IMR-90 (cell line): Measurements from ENCODE around the gene COL27A1. TPM values are rescaled to one million over a fixed set of nuclear protein-coding genes. Genes with fewer than 3 reads are reported as not detected.

Experiments used
- ATAC-seq: fragments of 200-7000 bp; cut with Tn5 transposase; 2 replicates; pipeline ENCODE4 v1.9.1; 2020; ENCODE audit warnings: low read depth, mild to moderate bottlenecking, moderate library complexity
- BruUV-seq: library from RNA; stranded (reverse); fragments of 400-500 nt; replicated peaks from 2 replicates; lab custom pipeline; 2021; lab: Mats Ljungman, UMichigan
- CTCF ChIA-PET: fragments of 300-600 bp; formaldehyde crosslinking; extraction: SDS; loops from one replicate; lab custom pipeline; 2021; ENCODE audit warnings: antibody characterized with exemption; lab: Yijun Ruan, JAX
- POLR2A ChIA-PET: fragments of 300-600 bp; sonication (Branson Sonifier 250); formaldehyde crosslinking; loops from one replicate; lab custom pipeline; 2022; ENCODE audit warnings: antibody characterized with exemption; ENCODE audit not compliant: unreplicated experiment; lab: Charles Lee
- DNase-seq: peaks from one replicate; pipeline ENCODE4 v3.0.0; 2013
- H2AFZ ChIP-seq: replicated peaks from 2 replicates; pipeline ENCODE3; 2013; ENCODE audit warnings: low read length, mild to moderate bottlenecking; ENCODE audit not compliant: poor library complexity
- H2AK5ac ChIP-seq: 2 replicates; pipeline ENCODE4 v1.6.1; 2013; ENCODE audit warnings: low read depth, low read length, inconsistent platforms
- H2AK9ac ChIP-seq: replicated peaks from 2 replicates; pipeline ENCODE3; 2013; ENCODE audit warnings: mild to moderate bottlenecking, low read depth, low read length, moderate library complexity; ENCODE audit not compliant: poor library complexity
- H2BK120ac ChIP-seq: 2 replicates; pipeline ENCODE4 v1.6.1; 2013; ENCODE audit warnings: low read depth, low read length, inconsistent platforms
- H2BK15ac ChIP-seq: 3 replicates; pipeline ENCODE4 v1.6.1; 2013; ENCODE audit warnings: low read depth, low read length, inconsistent platforms
- H2BK20ac ChIP-seq: 2 replicates; pipeline ENCODE4 v1.6.1; 2013; ENCODE audit warnings: low read depth, mild to moderate bottlenecking, inconsistent platforms, low read length, moderate library complexity
- H2BK5ac ChIP-seq: 2 replicates; pipeline ENCODE4 v1.6.1; 2013; ENCODE audit warnings: mild to moderate bottlenecking, low read depth, low read length, inconsistent platforms; ENCODE audit not compliant: poor library complexity, severe bottlenecking
- H3K14ac ChIP-seq: replicated peaks from 2 replicates; pipeline ENCODE4 v1.6.1; 2013; ENCODE audit warnings: low read depth, low read length, inconsistent platforms
- H3K18ac ChIP-seq: 2 replicates; pipeline ENCODE4 v1.6.1; 2013; ENCODE audit warnings: low read depth, low read length, control low read depth
- H3K23ac ChIP-seq: 2 replicates; pipeline ENCODE4 v1.6.1; 2013; ENCODE audit warnings: low read depth, low read length, inconsistent platforms
- H3K27ac ChIP-seq: 2 replicates; pipeline ENCODE4 v1.5.1; 2013; ENCODE audit warnings: mild to moderate bottlenecking, control low read depth, low read length; ENCODE audit not compliant: insufficient read depth
- H3K27me3 ChIP-seq: 2 replicates; pipeline ENCODE4 v1.6.1; 2013; ENCODE audit warnings: low read length; ENCODE audit not compliant: control insufficient read depth, insufficient read depth
- H3K36me3 ChIP-seq: 2 replicates; pipeline ENCODE4 v1.6.1; 2013; ENCODE audit warnings: low read length, mixed read lengths; ENCODE audit not compliant: control insufficient read depth, insufficient read depth
- H3K4ac ChIP-seq: 2 replicates; pipeline ENCODE4 v1.6.1; 2013; ENCODE audit warnings: low read depth, low read length, inconsistent platforms
- H3K4me1 ChIP-seq: 2 replicates; pipeline ENCODE4 v1.6.1; 2013; ENCODE audit warnings: low read length, mixed read lengths; ENCODE audit not compliant: control insufficient read depth, insufficient read depth
- H3K4me2 ChIP-seq: 2 replicates; pipeline ENCODE4 v1.6.1; 2013; ENCODE audit warnings: low read depth, mild to moderate bottlenecking, control low read depth, low read length, moderate library complexity
- H3K4me3 ChIP-seq: 2 replicates; pipeline ENCODE4 v1.5.1; 2013; ENCODE audit warnings: low read depth, mild to moderate bottlenecking, control low read depth, low read length, moderate library complexity; ENCODE audit not compliant: insufficient read depth
- H3K56ac ChIP-seq: 2 replicates; pipeline ENCODE4 v1.6.1; 2013; ENCODE audit warnings: low read length, inconsistent platforms; ENCODE audit not compliant: insufficient read depth; ENCODE audit errors: extremely low read depth
- H3K79me1 ChIP-seq, 2 experiments: 2 replicates each; pipeline ENCODE4 v1.6.1; 2013; ENCODE audit warnings: low read length in 2 of 2, inconsistent platforms in 1 of 2, low read depth in 1 of 2
- H3K9ac ChIP-seq: 2 replicates; pipeline ENCODE4 v1.6.1; 2013; ENCODE audit warnings: low read depth, low read length, control low read depth
- H3K9me1 ChIP-seq: 2 replicates; pipeline ENCODE4 v1.6.1; 2013; ENCODE audit warnings: low read length, inconsistent platforms; ENCODE audit not compliant: insufficient read depth
- H3K9me3 ChIP-seq: 2 replicates; pipeline ENCODE4 v1.6.1; 2013; ENCODE audit warnings: low read length; ENCODE audit not compliant: control insufficient read depth, insufficient read depth
- H4K20me1 ChIP-seq: 2 replicates; pipeline ENCODE4 v1.6.1; 2013; ENCODE audit warnings: low read length, inconsistent platforms; ENCODE audit not compliant: insufficient read depth
- H4K5ac ChIP-seq: 2 replicates; pipeline ENCODE4 v1.6.1; 2013; ENCODE audit warnings: mild to moderate bottlenecking, low read depth, low read length, control low read depth
- H4K8ac ChIP-seq, 2 experiments: 2 replicates each; pipeline ENCODE4 v1.6.1; 2013; ENCODE audit warnings: low read depth in 2 of 2, low read length in 2 of 2, control low read depth in 1 of 2, inconsistent platforms in 1 of 2
- H4K91ac ChIP-seq: 2 replicates; pipeline ENCODE4 v1.6.1; 2013; ENCODE audit warnings: low read depth, low read length, inconsistent platforms; ENCODE audit not compliant: insufficient read depth
- BHLHE40 ChIP-seq: fragments of 150-350 bp; IDR thresholded peaks from 2 replicates; pipeline ENCODE4 v1.6.1; 2016; ENCODE audit warnings: mild to moderate bottlenecking, low read depth, low read length
- CEBPB ChIP-seq: IDR thresholded peaks from 2 replicates; pipeline ENCODE4 v1.6.1; 2012; ENCODE audit warnings: low read depth, low read length, improper control_type of control experiment
- CHD1 ChIP-seq: IDR thresholded peaks from 2 replicates; pipeline ENCODE4 v1.6.1; 2012; ENCODE audit warnings: low read depth, low read length, improper control_type of control experiment
- FOS ChIP-seq: fragments of 150-350 bp; IDR thresholded peaks from 2 replicates; pipeline ENCODE4 v1.6.1; 2016; ENCODE audit warnings: low read depth, low read length
- MAFK ChIP-seq: IDR thresholded peaks from 2 replicates; pipeline ENCODE4 v1.6.1; 2012; ENCODE audit warnings: low read depth, low read length, improper control_type of control experiment
- MAZ ChIP-seq: IDR thresholded peaks from 2 replicates; pipeline ENCODE4 v1.6.1; 2012; ENCODE audit warnings: low read depth, mild to moderate bottlenecking, low read length, improper control_type of control experiment, moderate library complexity, borderline replicate concordance
- MXI1 ChIP-seq: IDR thresholded peaks from 2 replicates; pipeline ENCODE4 v1.6.1; 2012; ENCODE audit warnings: low read depth, mild to moderate bottlenecking, low read length, moderate library complexity, borderline replicate concordance
- NFE2L2 ChIP-seq: fragments of 150-350 bp; IDR thresholded peaks from 2 replicates; pipeline ENCODE4 v1.6.1; 2016; ENCODE audit warnings: low read depth, mild to moderate bottlenecking, low read length
- POLR2A ChIP-seq: IDR thresholded peaks from 2 replicates; pipeline ENCODE4 v1.6.1; 2012; ENCODE audit warnings: mild to moderate bottlenecking, low read depth, low read length
- RAD21 ChIP-seq: IDR thresholded peaks from 2 replicates; pipeline ENCODE4 v1.6.1; 2012; ENCODE audit warnings: low read length, improper control_type of control experiment
- RCOR1 ChIP-seq: IDR thresholded peaks from 2 replicates; pipeline ENCODE4 v1.6.1; 2012; ENCODE audit warnings: mild to moderate bottlenecking, low read length, improper control_type of control experiment; ENCODE audit not compliant: insufficient replicate concordance
- RFX5 ChIP-seq: IDR thresholded peaks from 2 replicates; pipeline ENCODE4 v1.8.0; 2012; ENCODE audit warnings: low read depth, mild to moderate bottlenecking, low read length, moderate library complexity
- SMC3 ChIP-seq: fragments of 150-350 bp; IDR thresholded peaks from 2 replicates; pipeline ENCODE4 v1.6.1; 2016; ENCODE audit warnings: low read depth, mild to moderate bottlenecking, antibody characterized with exemption, low read length, moderate library complexity
- WGBS, 2 experiments: methylation state at CpG; one replicate each; pipeline versions ENCODE4 v1.1.5 to v1.1.7; 2013; ENCODE audit warnings: missing lambda C conversion rate in 2 of 2; ENCODE audit not compliant: insufficient read length in 1 of 2; ENCODE audit errors: extremely low coverage in 2 of 2; 5-methylcytosine and 5-hydroxymethylcytosine counted together
- dilution Hi-C: fragments of 300-500 bp; cut with HindIII; formaldehyde crosslinking; loops from one replicate; pipeline ENCODE4 v1.14.3; 2018; ENCODE audit warnings: low sequenced_read_pairs; ENCODE audit not compliant: unreplicated experiment
- in situ Hi-C: fragments of 300-500 bp; cut with MboI; formaldehyde crosslinking; loops from 3 replicates; pipeline ENCODE4 v1.14.3; 2019; ENCODE audit warnings: low sequenced_read_pairs, inconsistent platforms, mixed read lengths
- intact Hi-C: fragments of 100-400 bp; cut with micrococcal nuclease; formaldehyde crosslinking; loops from 2 replicates; pipeline ENCODE4 v1.10.0; 2022
- polyA plus RNA-seq, 3 experiments: library from polyadenylated mRNA; depleted of rRNA; stranded (reverse); fragments of >200 nt; gene quantifications; 2 replicates each; pipeline ENCODE4 v1.2.3, GENCODE V29; 2012; ENCODE audit warnings: low replicate concordance in 1 of 3
- total RNA-seq: library from RNA; depleted of rRNA; stranded (reverse); fragments of >200 nt; gene quantifications from 2 replicates; pipeline ENCODE4 v1.2.3, GENCODE V29; 2012
- TF ChIP-seq, protein P1 (sequence below): conservative IDR thresholded peaks from 2 replicates; pipeline ENCODE4 v1.5.1; 2012; ENCODE audit warnings: mild to moderate bottlenecking, low read depth, low read length, improper control_type of control experiment
- TF ChIP-seq, protein P2 (sequence below): fragments of 150-350 bp; IDR thresholded peaks from 2 replicates; pipeline ENCODE4 v1.6.1; 2017; ENCODE audit warnings: mild to moderate bottlenecking, antibody characterized with exemption, low read length, low read depth
- TF ChIP-seq, protein P3 (sequence below): fragments of 150-350 bp; IDR thresholded peaks from 2 replicates; pipeline ENCODE4 v1.6.1; 2016; ENCODE audit warnings: low read depth, mild to moderate bottlenecking, low read length, moderate library complexity, borderline replicate concordance

Gene COL27A1
- total and polyA plus RNA-seq, 2 of the 4 experiments (the other 2 are of a cell fraction) = 3.2 to 18.3 TPM

DNA sequence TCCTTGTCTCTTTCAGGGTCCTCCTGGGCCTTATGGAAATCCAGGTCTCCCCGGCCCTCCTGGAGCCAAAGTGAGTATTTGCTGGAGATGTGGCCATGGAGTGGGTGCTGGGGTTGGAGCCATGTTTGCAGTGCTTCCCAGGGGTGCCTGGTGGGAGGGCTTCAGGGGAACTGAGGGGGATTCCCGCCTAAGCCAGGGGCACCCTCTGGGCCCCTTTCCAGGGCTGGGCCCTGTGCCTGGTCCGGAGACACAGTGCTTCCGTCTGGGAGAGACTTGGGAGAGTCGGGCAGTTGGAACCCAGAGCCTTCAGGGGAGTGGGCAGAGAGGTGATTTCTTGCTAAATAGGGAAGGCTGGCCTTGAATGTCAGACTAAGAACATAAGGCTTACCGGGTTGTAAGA is 27.7 kb downstream of the COL27A1 start:
- Histone ChIP-seq H2AFZ (no peak overlapping the region), H3K4ac (no peak overlapping the region), H3K27me3 (no peaks in the 10 kb centered on the region), H4K20me1 (no peaks in the 10 kb centered on the region; the same call in none of the 2 replicates), H2BK5ac (no peak overlapping the region), H3K4me1 (peaks cover 31% of the 10 kb centered on the region), H2BK120ac (no peak overlapping the region), H3K27ac (no peak overlapping the region), H2BK15ac (no peak overlapping the region), H4K5ac (no peak overlapping the region), H3K9me1 (peaks cover 39% of the 10 kb centered on the region), H3K18ac (no peak overlapping the region), H3K23ac (no peak overlapping the region), H3K14ac (no peak overlapping the region; the same call in 1 of the 2 replicates), H3K36me3 (peaks cover 7% of the 10 kb centered on the region; the same call in 1 of the 2 replicates), H3K4me2 (no peak overlapping the region), H3K9me3 (no peaks in the 10 kb centered on the region), H3K56ac (no peak overlapping the region), H4K8ac (no peak overlapping the region), H3K79me1 (peaks cover 11 to 51% of the 10 kb centered on the region in 2 experiments), H2AK5ac (no peak overlapping the region), H2AK9ac (no peak overlapping the region), H3K4me3 (no peak overlapping the region), H3K9ac (no peak overlapping the region), H4K91ac (no peak overlapping the region), H2BK20ac (no peak overlapping the region)
- TF ChIP-seq, protein P1, sequence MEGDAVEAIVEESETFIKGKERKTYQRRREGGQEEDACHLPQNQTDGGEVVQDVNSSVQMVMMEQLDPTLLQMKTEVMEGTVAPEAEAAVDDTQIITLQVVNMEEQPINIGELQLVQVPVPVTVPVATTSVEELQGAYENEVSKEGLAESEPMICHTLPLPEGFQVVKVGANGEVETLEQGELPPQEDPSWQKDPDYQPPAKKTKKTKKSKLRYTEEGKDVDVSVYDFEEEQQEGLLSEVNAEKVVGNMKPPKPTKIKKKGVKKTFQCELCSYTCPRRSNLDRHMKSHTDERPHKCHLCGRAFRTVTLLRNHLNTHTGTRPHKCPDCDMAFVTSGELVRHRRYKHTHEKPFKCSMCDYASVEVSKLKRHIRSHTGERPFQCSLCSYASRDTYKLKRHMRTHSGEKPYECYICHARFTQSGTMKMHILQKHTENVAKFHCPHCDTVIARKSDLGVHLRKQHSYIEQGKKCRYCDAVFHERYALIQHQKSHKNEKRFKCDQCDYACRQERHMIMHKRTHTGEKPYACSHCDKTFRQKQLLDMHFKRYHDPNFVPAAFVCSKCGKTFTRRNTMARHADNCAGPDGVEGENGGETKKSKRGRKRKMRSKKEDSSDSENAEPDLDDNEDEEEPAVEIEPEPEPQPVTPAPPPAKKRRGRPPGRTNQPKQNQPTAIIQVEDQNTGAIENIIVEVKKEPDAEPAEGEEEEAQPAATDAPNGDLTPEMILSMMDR = no peak
- no peak for TF ChIP-seq CEBPB
- no peak for TF ChIP-seq RFX5
- TF ChIP-seq RCOR1 = no peak
- no peak for TF ChIP-seq MXI1
- TF ChIP-seq POLR2A = no peak
- no peak for TF ChIP-seq NFE2L2
- no peak for TF ChIP-seq MAFK
- TF ChIP-seq, protein P2, sequence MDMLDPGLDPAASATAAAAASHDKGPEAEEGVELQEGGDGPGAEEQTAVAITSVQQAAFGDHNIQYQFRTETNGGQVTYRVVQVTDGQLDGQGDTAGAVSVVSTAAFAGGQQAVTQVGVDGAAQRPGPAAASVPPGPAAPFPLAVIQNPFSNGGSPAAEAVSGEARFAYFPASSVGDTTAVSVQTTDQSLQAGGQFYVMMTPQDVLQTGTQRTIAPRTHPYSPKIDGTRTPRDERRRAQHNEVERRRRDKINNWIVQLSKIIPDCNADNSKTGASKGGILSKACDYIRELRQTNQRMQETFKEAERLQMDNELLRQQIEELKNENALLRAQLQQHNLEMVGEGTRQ = no peak
- TF ChIP-seq CHD1 = no peak
- TF ChIP-seq RAD21 = no peak
- TF ChIP-seq MAZ = no peak
- TF ChIP-seq BHLHE40 = no peak
- no peak for TF ChIP-seq FOS
- TF ChIP-seq, protein P3, sequence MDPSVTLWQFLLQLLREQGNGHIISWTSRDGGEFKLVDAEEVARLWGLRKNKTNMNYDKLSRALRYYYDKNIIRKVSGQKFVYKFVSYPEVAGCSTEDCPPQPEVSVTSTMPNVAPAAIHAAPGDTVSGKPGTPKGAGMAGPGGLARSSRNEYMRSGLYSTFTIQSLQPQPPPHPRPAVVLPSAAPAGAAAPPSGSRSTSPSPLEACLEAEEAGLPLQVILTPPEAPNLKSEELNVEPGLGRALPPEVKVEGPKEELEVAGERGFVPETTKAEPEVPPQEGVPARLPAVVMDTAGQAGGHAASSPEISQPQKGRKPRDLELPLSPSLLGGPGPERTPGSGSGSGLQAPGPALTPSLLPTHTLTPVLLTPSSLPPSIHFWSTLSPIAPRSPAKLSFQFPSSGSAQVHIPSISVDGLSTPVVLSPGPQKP = no peak
- no peak for TF ChIP-seq SMC3
- ChIA-PET CTCF (interaction anchor here (0.6 kb wide), 1 partner anchor 1768 kb away, joined by 4 read pairs; no protein-coding TSS in a partner anchor), POLR2A (interaction anchor here (0.6 kb wide), 1 partner anchor 24 kb away, joined by 3 read pairs; no protein-coding TSS in a partner anchor)
- dilution Hi-C loops = no loop called here
- intact Hi-C loops = no loop called here
- in situ Hi-C loops = no loop called here
- BruUV-seq = no TSS peak
- 43% methylated on average over 1 of the region's 6 CpGs; no CpG with 5 or more reads in 1 of the 2 experiments for WGBS, 2 experiments
- DNase-seq (no peak), ATAC-seq (no peak)
